ENCODE data around the gene DBX1.

DBX1 gene

GRCh38 chr11:20154381-20154780 lies 5.9 kb downstream of the DBX1 start:
- H3K9ac ChIP-seq (ENCODE audit: low read length): no peak overlapping the region
- no peaks in the 10 kb centered on the region for H3K79me2 ChIP-seq (ENCODE audit: low read length)
- no peak for DNase-seq
- H3K36me3 ChIP-seq (replicated peaks; ENCODE audit: insufficient read depth, low read length): no peaks in the 10 kb centered on the region
- no peak overlapping the region for H2AFZ ChIP-seq (ENCODE audit: low read length)
- TF ChIP-seq EZH2 (optimal IDR thresholded peaks at IDR 0.05; ENCODE audit: low read depth, low read length): no peak
- no peak for TF ChIP-seq CTCF (IDR thresholded peaks at IDR 0.05; ENCODE audit: low read length)
- TF ChIP-seq EZH2phosphoT487 (IDR thresholded peaks at IDR 0.05; ENCODE audit: low read length): no peak
- 0 out of 2 replicates have a peak, but pooled peaks cover 3% of the 10 kb centered on the region for H3F3A ChIP-seq (ENCODE audit: insufficient read depth, low read length)
- peaks cover 37% of the 10 kb centered on the region for H3K27me3 ChIP-seq (replicated peaks; ENCODE audit: insufficient read depth, low read length)
- no peaks in the 10 kb centered on the region for H3K9me3 ChIP-seq (replicated peaks; ENCODE audit: insufficient read depth, low read length)
- H3K4me1 ChIP-seq (ENCODE audit: low read length): no peaks in the 10 kb centered on the region
- H3K27ac ChIP-seq (ENCODE audit: low read length): no peak overlapping the region
- H3K9me2 ChIP-seq (replicated peaks; ENCODE audit: insufficient read depth, low read length): no peaks in the 10 kb centered on the region
- no peak overlapping the region for H3K4me2 ChIP-seq (ENCODE audit: low read depth, low read length)
- no peaks in the 10 kb centered on the region for H4K20me1 ChIP-seq (ENCODE audit: insufficient read depth, low read length)
- H3K4me3 ChIP-seq (ENCODE audit: low read length): no peak overlapping the region

GRCh38 chr11:20138707-20139106 lies 21.6 kb downstream of the DBX1 start:
- no peak overlapping the region for H3K9ac ChIP-seq (ENCODE audit: low read length)
- H3K27ac ChIP-seq (ENCODE audit: low read length): no peak overlapping the region
- no peaks in the 10 kb centered on the region for H3K9me2 ChIP-seq (replicated peaks; ENCODE audit: insufficient read depth, low read length)
- no peak overlapping the region for H3K4me2 ChIP-seq (ENCODE audit: low read depth, low read length)
- H4K20me1 ChIP-seq (ENCODE audit: insufficient read depth, low read length): no peaks in the 10 kb centered on the region
- no peaks in the 10 kb centered on the region for H3K79me2 ChIP-seq (ENCODE audit: low read length)
- H3K36me3 ChIP-seq (replicated peaks; ENCODE audit: insufficient read depth, low read length): no peaks in the 10 kb centered on the region
- H3K9me3 ChIP-seq (replicated peaks; ENCODE audit: insufficient read depth, low read length): no peaks in the 10 kb centered on the region
- no peaks in the 10 kb centered on the region for H3F3A ChIP-seq (ENCODE audit: insufficient read depth, low read length)
- no peaks in the 10 kb centered on the region for H3K4me1 ChIP-seq (ENCODE audit: low read length)
- no peak for TF ChIP-seq EZH2phosphoT487 (IDR thresholded peaks at IDR 0.05; ENCODE audit: low read length)
- no peaks in the 10 kb centered on the region for H3K27me3 ChIP-seq (replicated peaks; ENCODE audit: insufficient read depth, low read length)
- no peak overlapping the region for H3K4me3 ChIP-seq (ENCODE audit: low read length)
- no peak for DNase-seq
- H2AFZ ChIP-seq (ENCODE audit: low read length): no peak overlapping the region

- H2AFZ ChIP-seq (ENCODE audit: low read length): no peak overlapping the region
- H3K4me3 ChIP-seq (ENCODE audit: low read length): no peak overlapping the region
- no peaks in the 10 kb centered on the region for H3K9me3 ChIP-seq (replicated peaks; ENCODE audit: insufficient read depth, low read length)
- no peak for DNase-seq
- no peaks in the 10 kb centered on the region for H3F3A ChIP-seq (ENCODE audit: insufficient read depth, low read length)
- no peaks in the 10 kb centered on the region for H3K36me3 ChIP-seq (replicated peaks; ENCODE audit: insufficient read depth, low read length)
- no peak overlapping the region for H3K9ac ChIP-seq (ENCODE audit: low read length)
- H3K79me2 ChIP-seq (ENCODE audit: low read length): no peaks in the 10 kb centered on the region
- no peaks in the 10 kb centered on the region for H3K4me1 ChIP-seq (ENCODE audit: low read length)
- H3K27ac ChIP-seq (ENCODE audit: low read length): no peak overlapping the region
- TF ChIP-seq CTCF (IDR thresholded peaks at IDR 0.05; ENCODE audit: low read length) (no peak), EZH2 (optimal IDR thresholded peaks at IDR 0.05; ENCODE audit: low read depth, low read length) (no peak), EZH2phosphoT487 (IDR thresholded peaks at IDR 0.05; ENCODE audit: low read length) (no peak)
- H3K9me2 ChIP-seq (replicated peaks; ENCODE audit: insufficient read depth, low read length): no peaks in the 10 kb centered on the region
- H3K27me3 ChIP-seq (replicated peaks; ENCODE audit: insufficient read depth, low read length): no peaks in the 10 kb centered on the region
- H4K20me1 ChIP-seq (ENCODE audit: insufficient read depth, low read length): no peaks in the 10 kb centered on the region
- no peak overlapping the region for H3K4me2 ChIP-seq (ENCODE audit: low read depth, low read length)
Measured at GRCh38 chr11:20137637-20138036, 22.6 kb downstream of the DBX1 start.

GRCh38 chr11:20134991-20135736 lies 25.1 kb downstream of the DBX1 start:
- Histone ChIP-seq H2AFZ (ENCODE audit: low read length) (no peak overlapping the region), H3K9me2 (replicated peaks; ENCODE audit: insufficient read depth, low read length) (no peaks in the 10 kb centered on the region), H3K4me3 (ENCODE audit: low read length) (no peak overlapping the region), H3F3A (ENCODE audit: insufficient read depth, low read length) (no peaks in the 10 kb centered on the region), H3K4me2 (ENCODE audit: low read depth, low read length) (no peak overlapping the region), H3K27ac (ENCODE audit: low read length) (no peak overlapping the region), H3K4me1 (ENCODE audit: low read length) (no peaks in the 10 kb centered on the region), H3K9ac (ENCODE audit: low read length) (no peak overlapping the region), H3K27me3 (replicated peaks; ENCODE audit: insufficient read depth, low read length) (no peaks in the 10 kb centered on the region), H3K9me3 (replicated peaks; ENCODE audit: insufficient read depth, low read length) (no peaks in the 10 kb centered on the region), H3K36me3 (replicated peaks; ENCODE audit: insufficient read depth, low read length) (no peaks in the 10 kb centered on the region), H3K79me2 (ENCODE audit: low read length) (no peaks in the 10 kb centered on the region), H4K20me1 (ENCODE audit: insufficient read depth, low read length) (no peaks in the 10 kb centered on the region)
- DNase-seq: no peak
- TF ChIP-seq EZH2phosphoT487 (IDR thresholded peaks at IDR 0.05; ENCODE audit: low read length) (no peak), EZH2 (optimal IDR thresholded peaks at IDR 0.05; ENCODE audit: low read depth, low read length) (no peak), CTCF (IDR thresholded peaks at IDR 0.05; ENCODE audit: low read length) (no peak)
